Calu3 (cell line): ENCODE results near the gene WFDC9. TPM values are rescaled to one million over a fixed set of nuclear protein-coding genes. Genes with fewer than 3 reads are reported as not detected.
"Not testable (repeated sequence)": the region's sequence is repeated elsewhere in the genome, so short reads cannot be mapped to it uniquely, and the experiment has no call there.

ENCODE experiments used
- BruUV-seq: library from RNA; stranded (reverse); fragments of 400-500 nt; replicated peaks from 2 replicates; lab custom pipeline; 2021; lab: Mats Ljungman, UMichigan
- CTCF ChIA-PET: fragments of 300-600 bp; sonication (Branson Sonifier 250); formaldehyde crosslinking; loops from one replicate; lab custom pipeline; 2022; ENCODE audit warnings: antibody characterized with exemption; lab: Charles Lee
- DNase-seq: peaks from one replicate; pipeline ENCODE4 v3.0.0; 2022
- H3K27ac Mint-ChIP-seq: one replicate; pipeline ENCODE4 v1.8.0; 2022; ENCODE audit warnings: mixed read lengths; ENCODE audit not compliant: unreplicated experiment
- H3K27me3 Mint-ChIP-seq: one replicate; pipeline ENCODE4 v1.8.0; 2022; ENCODE audit warnings: mixed read lengths; ENCODE audit not compliant: unreplicated experiment
- H3K36me3 Mint-ChIP-seq: one replicate; pipeline ENCODE4 v1.8.0; 2022; ENCODE audit warnings: mild to moderate bottlenecking, moderate library complexity, mixed read lengths; ENCODE audit not compliant: insufficient read depth, unreplicated experiment
- H3K4me1 Mint-ChIP-seq: one replicate; pipeline ENCODE4 v1.8.0; 2022; ENCODE audit warnings: mild to moderate bottlenecking, low read depth, mixed read lengths; ENCODE audit not compliant: unreplicated experiment
- H3K4me3 Mint-ChIP-seq: one replicate; pipeline ENCODE4 v1.8.0; 2022; ENCODE audit warnings: mild to moderate bottlenecking, low read depth, moderate library complexity, mixed read lengths; ENCODE audit not compliant: unreplicated experiment
- H3K9me3 Mint-ChIP-seq: one replicate; pipeline ENCODE4 v1.8.0; 2022; ENCODE audit warnings: low read depth, mixed read lengths; ENCODE audit not compliant: unreplicated experiment
- CTCF ChIP-seq: fragments of 200-600 bp; IDR thresholded peaks from one replicate; pipeline ENCODE4 v1.8.0; 2022; ENCODE audit warnings: antibody characterized with exemption; ENCODE audit not compliant: unreplicated experiment
- intact Hi-C: fragments of 100-400 bp; cut with micrococcal nuclease; formaldehyde crosslinking; loops from one replicate; pipeline ENCODE4 v1.10.0; 2022; ENCODE audit not compliant: unreplicated experiment
- total RNA-seq: library from RNA; stranded (reverse); gene quantifications from 2 replicates; pipeline ENCODE4 v1.2.3, GENCODE V29; 2022

WFDC9 gene
- total RNA-seq, 1 experiment from 2014 or later = not detected

- intact Hi-C loops = no loop called here
- Mint-ChIP-seq H3K4me3 (no peak overlapping the region), H3K4me1 (no peaks in the 10 kb centered on the region), H3K27me3 (peaks cover 46% of the 10 kb centered on the region), H3K27ac (no peak overlapping the region), H3K36me3 (no peaks in the 10 kb centered on the region), H3K9me3 (no peaks in the 10 kb centered on the region)
- no peak for DNase-seq
- no peak for TF ChIP-seq CTCF
- CTCF ChIA-PET = no interaction called here
- BruUV-seq = no TSS peak
These were observed 18.3 kb upstream of the WFDC9 start for GRCh38 chr20:45649312-45649863.

GRCh38 chr20:45647441-45648050 lies 16.5 kb upstream of the WFDC9 start:
- H3K4me3 Mint-ChIP-seq = no peak overlapping the region
- no peaks in the 10 kb centered on the region for H3K36me3 Mint-ChIP-seq
- no peak for TF ChIP-seq CTCF
- no peaks in the 10 kb centered on the region for H3K4me1 Mint-ChIP-seq
- intact Hi-C loops = no loop called here
- CTCF ChIA-PET = interaction anchor here (1.4 kb wide), 1 partner anchor 123 kb away, joined by 3 read pairs; no protein-coding TSS in a partner anchor
- DNase-seq = no peak
- H3K9me3 Mint-ChIP-seq = no peaks in the 10 kb centered on the region
- H3K27ac Mint-ChIP-seq = no peak overlapping the region
- H3K27me3 Mint-ChIP-seq = peaks cover 38% of the 10 kb centered on the region
- no TSS peak for BruUV-seq

- Mint-ChIP-seq H3K9me3 (no peaks in the 10 kb centered on the region), H3K4me1 (no peaks in the 10 kb centered on the region), H3K27ac (no peak overlapping the region), H3K36me3 (no peaks in the 10 kb centered on the region), H3K4me3 (no peak overlapping the region), H3K27me3 (peaks cover 31% of the 10 kb centered on the region)
- BruUV-seq = no TSS peak
- CTCF ChIA-PET = interaction anchor here (1.4 kb wide), 1 partner anchor 124 kb away, joined by 3 read pairs; no protein-coding TSS in a partner anchor
- intact Hi-C loops = no loop called here
- no peak for DNase-seq
- no peak for TF ChIP-seq CTCF
These were observed 15.8 kb upstream of the WFDC9 start for GRCh38 chr20:45646875-45647274.

- H3K27ac Mint-ChIP-seq, H3K36me3 Mint-ChIP-seq, CTCF ChIA-PET, intact Hi-C loops, BruUV-seq, H3K4me3 Mint-ChIP-seq, H3K4me1 Mint-ChIP-seq, DNase-seq, H3K9me3 Mint-ChIP-seq: not testable (repeated sequence)
- H3K27me3 Mint-ChIP-seq = peaks cover 29% of the 10 kb centered on the region
These were observed 14.8 kb upstream of the WFDC9 start for GRCh38 chr20:45645869-45646268.

- H3K4me3 Mint-ChIP-seq, H3K36me3 Mint-ChIP-seq, BruUV-seq, DNase-seq, intact Hi-C loops, CTCF ChIA-PET, H3K9me3 Mint-ChIP-seq, H3K4me1 Mint-ChIP-seq, H3K27ac Mint-ChIP-seq: not testable (repeated sequence)
- H3K27me3 Mint-ChIP-seq = peaks cover 43% of the 10 kb centered on the region
These were observed 10.0 kb upstream of the WFDC9 start for GRCh38 chr20:45641076-45641475.
